HepG2 (cell line): ENCODE measurements around the gene GGT7. TPM values are rescaled to one million over a fixed set of nuclear protein-coding genes. Genes with fewer than 3 reads are reported as not detected.

Experiments used
- ATAC-seq: fragments of 200-7000 bp; cut with Tn5 transposase; 3 replicates; pipeline ENCODE4 v1.9.1; 2020; ENCODE audit warnings: mild to moderate bottlenecking, moderate library complexity
- BruUV-seq: library from RNA; stranded (reverse); fragments of 400-500 nt; replicated peaks from 2 replicates; lab custom pipeline; 2021; lab: Mats Ljungman, UMichigan
- CTCF ChIA-PET: fragments of 300-600 bp; formaldehyde crosslinking; extraction: SDS; loops from one replicate; lab custom pipeline; 2021; ENCODE audit warnings: low total read pairs, inconsistent platforms, low intra/inter-chr PET ratio; lab: Yijun Ruan, JAX
- POLR2A ChIA-PET: fragments of 350-600 bp; sonication (Branson Sonifier 250); formaldehyde crosslinking; loops from one replicate; lab custom pipeline; 2020; ENCODE audit warnings: antibody characterized with exemption, inconsistent platforms; lab: Yijun Ruan, JAX
- DNase-seq: peaks from one replicate; pipeline ENCODE4 v3.0.0-alpha.2; 2015; ENCODE audit warnings: low spot score
- FAIRE-seq: peaks from 3 replicates; lab custom pipeline; 2011; peaks lifted over from hg19 to GRCh38; lab: Jason Lieb, UNC
- H2AFZ ChIP-seq: one replicate; pipeline ENCODE4 v1.6.1; 2011; ENCODE audit warnings: low read length, inconsistent platforms
- H3K27ac ChIP-seq: fragments of 300-600 bp; 3 replicates; pipeline ENCODE4 v1.8.0; 2011; ENCODE audit warnings: mixed run types, mild to moderate bottlenecking, mixed read lengths, low read length, inconsistent platforms; ENCODE audit not compliant: insufficient read depth; ENCODE audit errors: extremely low read length
- H3K27me3 ChIP-seq, 2 experiments: fragments of 200-600 bp in 1 of 2; 2 replicates in 1 of 2; 3 replicates in 1 of 2; pipeline versions ENCODE4 v1.6.0 to v1.8.0; 2011; ENCODE audit warnings: low read length in 2 of 2, mild to moderate bottlenecking in 2 of 2, moderate library complexity in 2 of 2, inconsistent platforms in 1 of 2; ENCODE audit not compliant: insufficient read depth in 2 of 2, control insufficient read depth in 1 of 2
- H3K36me3 ChIP-seq, 2 experiments: fragments of 200-600 bp in 1 of 2; replicated peaks in 1 of 2; 2 replicates in 1 of 2; 3 replicates in 1 of 2; pipeline versions ENCODE4 v1.5.1 to v1.8.0; 2011; ENCODE audit warnings: low read length in 2 of 2, inconsistent platforms in 1 of 2; ENCODE audit not compliant: insufficient read depth in 2 of 2, control insufficient read depth in 1 of 2
- H3K4me1 ChIP-seq: 2 replicates; pipeline ENCODE4 v1.5.1; 2012; ENCODE audit warnings: low read length, inconsistent platforms; ENCODE audit not compliant: insufficient read depth
- H3K4me2 ChIP-seq: 2 replicates; pipeline ENCODE4 v1.6.0; 2011; ENCODE audit warnings: low read depth, low read length, inconsistent platforms
- H3K4me3 ChIP-seq, 3 experiments: fragments of 200-600 bp in 1 of 3; sonication (generic), shearing (Covaris generic) in 1 of 3; replicated peaks in 1 of 3; 2 replicates each; pipeline ENCODE4 v1.5.1; 2011 to 2016; ENCODE audit warnings: low read length in 3 of 3, inconsistent platforms in 2 of 3, low read depth in 2 of 3, mild to moderate bottlenecking in 2 of 3, control low read depth in 1 of 3, mixed read lengths in 1 of 3; ENCODE audit not compliant: insufficient read depth in 1 of 3
- H3K79me2 ChIP-seq: one replicate; pipeline ENCODE4 v1.6.1; 2011; ENCODE audit warnings: low read length, inconsistent platforms; ENCODE audit not compliant: insufficient read depth
- H3K9ac ChIP-seq: 2 replicates; pipeline ENCODE4 v1.6.0; 2011; ENCODE audit warnings: mild to moderate bottlenecking, low read depth, low read length, inconsistent platforms; ENCODE audit not compliant: insufficient read depth
- H3K9me3 ChIP-seq: 2 replicates; pipeline ENCODE4 v1.5.1; 2012; ENCODE audit warnings: mild to moderate bottlenecking, low read length
- H4K20me1 ChIP-seq: 2 replicates; pipeline ENCODE4 v1.6.0; 2011; ENCODE audit warnings: inconsistent platforms, mild to moderate bottlenecking, low read length, moderate library complexity; ENCODE audit not compliant: insufficient read depth
- GATAD1 ChIP-seq: IDR thresholded peaks from 2 replicates; pipeline ENCODE4 v1.6.1; 2016; ENCODE audit warnings: missing genetic modification reagents, missing compliant biosample characterization
- HMG20A ChIP-seq: IDR thresholded peaks from 2 replicates; pipeline ENCODE4 v1.6.1; 2016; ENCODE audit warnings: borderline replicate concordance
- HMG20B ChIP-seq: conservative IDR thresholded peaks from 2 replicates; pipeline ENCODE4 v1.6.1; 2016; ENCODE audit warnings: missing genetic modification reagents, missing compliant biosample characterization
- HNF1B ChIP-seq: sonication (generic); formaldehyde crosslinking; IDR thresholded peaks from 2 replicates; pipeline ENCODE4 v1.5.1; 2020; ENCODE audit warnings: mild to moderate bottlenecking, moderate library complexity, missing genetic modification reagents
- MTERF4 ChIP-seq: sonication (generic); formaldehyde crosslinking; IDR thresholded peaks from 2 replicates; pipeline ENCODE4 v1.8.0; 2023; ENCODE audit warnings: mild to moderate bottlenecking, missing genetic modification reagents
- NBN ChIP-seq: fragments of 450-650 bp; conservative IDR thresholded peaks from 2 replicates; pipeline ENCODE4 v1.6.1; 2017
- PHF21A ChIP-seq: sonication (generic); formaldehyde crosslinking; IDR thresholded peaks from 2 replicates; pipeline ENCODE4 v1.5.0; 2020; ENCODE audit warnings: mild to moderate bottlenecking, missing genetic modification reagents
- THAP7 ChIP-seq: sonication (generic); formaldehyde crosslinking; IDR thresholded peaks from 2 replicates; pipeline ENCODE4 v1.8.1; 2023; ENCODE audit warnings: mild to moderate bottlenecking, missing genetic modification reagents
- ZNF263 ChIP-seq: sonication (generic); formaldehyde crosslinking; IDR thresholded peaks from 2 replicates; pipeline ENCODE4 v1.4.0; 2020; ENCODE audit warnings: missing genetic modification reagents
- ZNF501 ChIP-seq: sonication (generic); formaldehyde crosslinking; IDR thresholded peaks from 2 replicates; pipeline ENCODE4 v1.5.1; 2020; ENCODE audit warnings: mild to moderate bottlenecking, moderate library complexity, missing genetic modification reagents
- ZNF768 ChIP-seq: sonication (generic); formaldehyde crosslinking; IDR thresholded peaks from 2 replicates; pipeline ENCODE4 v1.4.0; 2020; ENCODE audit warnings: missing genetic modification reagents
- WGBS: methylation state at CpG from one replicate; pipeline ENCODE4 v1.1.6; 2017; ENCODE audit warnings: low lambda C conversion rate; 5-methylcytosine and 5-hydroxymethylcytosine counted together
- in situ Hi-C: cut with HindIII; loops from 2 replicates; pipeline ENCODE4 v1.10.0; 2017; ENCODE audit warnings: low pct_unique_long_range_greater_than_20kb; ENCODE audit not compliant: extremely low pct_ligation_motif_present
- intact Hi-C: fragments of 100-400 bp; cut with micrococcal nuclease; formaldehyde crosslinking; loops from one replicate; pipeline ENCODE4 v1.10.0; 2022; ENCODE audit not compliant: unreplicated experiment
- polyA plus RNA-seq, 8 experiments: library from polyadenylated mRNA; depleted of rRNA in 3 of 8; stranded (reverse) in 7 of 8; unstranded in 1 of 8; fragments of >200 nt; fragmentation: Illumina TruSeq in 4 of 8; extraction: Trizol in 4 of 8; gene quantifications; 2 replicates each; pipeline versions ENCODE4 v1.2.1 to v1.2.3, GENCODE V29; 2011 to 2016; ENCODE audit warnings: low read depth in 4 of 8, missing spikeins in 1 of 8, mixed read lengths in 1 of 8; ENCODE audit not compliant: insufficient read depth in 1 of 8
- total RNA-seq, 5 experiments: library from RNA; depleted of rRNA; stranded (reverse); fragments of >200 nt; fragmentation: Illumina TruSeq; extraction: Trizol; gene quantifications; 2 replicates each; pipeline ENCODE4 v1.2.3, GENCODE V29; 2016; ENCODE audit warnings: low read depth in 1 of 5
- TF ChIP-seq, protein P1 (sequence below): sonication (generic); formaldehyde crosslinking; IDR thresholded peaks from 2 replicates; pipeline ENCODE4 v1.8.1; 2023; ENCODE audit warnings: mild to moderate bottlenecking, missing genetic modification reagents, borderline replicate concordance

GGT7 gene
- total and polyA plus RNA-seq, 2 of the 13 experiments (the other 11 are each of a cell fraction or from before 2014, with no cell fraction given): 6.6 to 23.0 TPM

DNA sequence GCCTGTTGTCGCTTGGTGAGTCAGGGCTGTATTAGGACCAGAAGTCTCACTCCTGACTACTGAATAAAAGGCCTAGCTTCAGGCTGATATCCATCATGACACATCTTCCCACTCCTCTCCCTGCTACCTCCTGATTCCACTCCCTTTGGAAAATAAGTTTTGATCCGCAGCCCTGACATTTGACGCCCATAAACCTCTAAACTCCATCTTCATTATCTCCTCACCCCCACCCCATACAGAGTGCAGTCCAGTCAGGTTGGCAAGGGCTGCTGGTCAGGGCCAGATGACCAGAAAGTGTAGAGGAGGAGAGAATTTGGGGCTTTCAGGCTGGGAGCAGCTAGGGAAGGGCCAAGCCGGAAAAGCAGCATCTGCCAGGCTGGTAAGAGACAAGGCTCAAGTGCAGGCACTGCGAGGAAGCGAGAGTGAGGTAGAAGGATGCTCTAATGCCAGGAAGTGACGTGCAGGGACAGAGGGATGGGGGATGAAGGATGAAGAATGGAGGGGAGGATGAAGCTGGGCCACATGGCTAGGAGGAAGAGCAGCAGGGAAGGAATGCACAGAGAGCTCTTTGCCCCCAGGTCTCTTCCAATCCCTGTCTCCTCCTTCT lies 1.2 kb downstream of the GGT7 start:
- peaks cover 11% of the 10 kb centered on the region for H3K79me2 ChIP-seq
- POLR2A ChIA-PET: interaction anchor here (1.6 to 1.9 kb wide), 2 partner anchors 46 to 85 kb away, joined by 4 to 6 read pairs; partner anchors contain the start of genes MYH7B and NCOA6
- H4K20me1 ChIP-seq: no peaks in the 10 kb centered on the region
- in situ Hi-C loops: loop anchor here (5.0 to 10.0 kb wide), 3 partner anchors 86 to 393 kb away; partner anchors contain the start of genes GSS, MYH7B and TRPC4AP
- no peak for ATAC-seq
- H2AFZ ChIP-seq: no peak overlapping the region
- no peak for DNase-seq
- H3K27me3 ChIP-seq: no peaks in the 10 kb centered on the region; a peak in 1 of 5 replicates
- no TSS peak for BruUV-seq
- WGBS: 98% methylated on average over 7 of the region's 7 CpGs
- no peaks in the 10 kb centered on the region for H3K9me3 ChIP-seq
- intact Hi-C loops: no loop called here
- FAIRE-seq: no peak
- peak overlapping the region; percentile 69 to 83 (median 72); a peak in 5 of 6 replicates for H3K4me3 ChIP-seq
- no peaks in the 10 kb centered on the region for H3K36me3 ChIP-seq
- CTCF ChIA-PET: interaction anchor here (6.7 kb wide), 1 partner anchor 88 kb away, joined by 123 read pairs; the partner anchor contains the start of genes GSS and MYH7B
- no peak overlapping the region for H3K27ac ChIP-seq
- peaks cover 45% of the 10 kb centered on the region for H3K4me1 ChIP-seq
- peak overlapping the region; percentile 69; the same call in 1 of the 2 replicates for H3K9ac ChIP-seq
- H3K4me2 ChIP-seq: peak overlapping the region; percentile 99
- TF ChIP-seq HMG20B (CRISPR knock-in tag) (no peak), NBN (0 out of 2 replicates have a peak, but pooled peaks have one; percentile 8), ZNF501 (CRISPR knock-in tag) (peak; percentile 70), ZNF768 (CRISPR knock-in tag) (0 out of 2 replicates have a peak, but pooled peaks have one; percentile 19), HMG20A (CRISPR knock-in tag) (no peak), MTERF4 (CRISPR knock-in tag) (0 out of 2 replicates have a peak, but pooled peaks have one; percentile 33), GATAD1 (CRISPR knock-in tag) (0 out of 2 replicates have a peak, but pooled peaks have one; percentile 8), HNF1B (CRISPR knock-in tag) (peak; percentile 57; the same call in 1 of the 2 replicates), PHF21A (CRISPR knock-in tag) (no peak), ZNF263 (no peak), THAP7 (CRISPR knock-in tag) (no peak)
- TF ChIP-seq, protein P1, sequence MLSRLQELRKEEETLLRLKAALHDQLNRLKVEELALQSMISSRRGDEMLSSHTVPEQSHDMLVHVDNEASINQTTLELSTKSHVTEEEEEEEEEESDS (CRISPR knock-in tag): no peak
